ENCODE results near the gene KCND2.

The KCND2 gene

DNA sequence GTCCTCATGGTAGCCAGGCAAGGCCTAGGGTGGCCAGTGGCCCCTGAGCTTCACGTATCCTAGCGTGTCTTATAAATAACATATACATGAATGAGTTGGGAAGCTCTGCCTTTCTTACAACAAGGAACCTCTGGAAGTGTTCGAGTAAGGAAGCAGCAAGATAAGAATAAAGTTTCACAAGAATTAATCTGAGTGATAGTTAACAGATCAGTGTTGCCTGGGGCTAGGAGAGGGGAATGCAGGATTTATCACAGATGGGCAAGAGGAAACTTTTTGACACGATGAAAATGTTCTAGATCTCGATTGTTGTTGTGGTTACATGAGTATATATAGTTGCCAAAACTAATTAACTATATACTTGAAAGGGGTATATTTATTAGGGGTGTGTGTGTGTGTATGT, 510.7 kb downstream of the KCND2 start:
- in situ Hi-C loops (cut with MboI; ENCODE audit: low sequenced_read_pairs, unreplicated experiment), result loop anchor here (25.0 kb wide), 1 partner anchor 304 kb away; no protein-coding TSS in a partner anchor
- TF ChIP-seq, protein P1, sequence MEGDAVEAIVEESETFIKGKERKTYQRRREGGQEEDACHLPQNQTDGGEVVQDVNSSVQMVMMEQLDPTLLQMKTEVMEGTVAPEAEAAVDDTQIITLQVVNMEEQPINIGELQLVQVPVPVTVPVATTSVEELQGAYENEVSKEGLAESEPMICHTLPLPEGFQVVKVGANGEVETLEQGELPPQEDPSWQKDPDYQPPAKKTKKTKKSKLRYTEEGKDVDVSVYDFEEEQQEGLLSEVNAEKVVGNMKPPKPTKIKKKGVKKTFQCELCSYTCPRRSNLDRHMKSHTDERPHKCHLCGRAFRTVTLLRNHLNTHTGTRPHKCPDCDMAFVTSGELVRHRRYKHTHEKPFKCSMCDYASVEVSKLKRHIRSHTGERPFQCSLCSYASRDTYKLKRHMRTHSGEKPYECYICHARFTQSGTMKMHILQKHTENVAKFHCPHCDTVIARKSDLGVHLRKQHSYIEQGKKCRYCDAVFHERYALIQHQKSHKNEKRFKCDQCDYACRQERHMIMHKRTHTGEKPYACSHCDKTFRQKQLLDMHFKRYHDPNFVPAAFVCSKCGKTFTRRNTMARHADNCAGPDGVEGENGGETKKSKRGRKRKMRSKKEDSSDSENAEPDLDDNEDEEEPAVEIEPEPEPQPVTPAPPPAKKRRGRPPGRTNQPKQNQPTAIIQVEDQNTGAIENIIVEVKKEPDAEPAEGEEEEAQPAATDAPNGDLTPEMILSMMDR (IDR thresholded peaks at IDR 0.05; ENCODE audit: borderline replicate concordance, control extremely low read depth, extremely low read depth, insufficient read depth, missing control alignments), result no peak
- DNase-seq (ENCODE audit: low spot score), result no peak

DNA sequence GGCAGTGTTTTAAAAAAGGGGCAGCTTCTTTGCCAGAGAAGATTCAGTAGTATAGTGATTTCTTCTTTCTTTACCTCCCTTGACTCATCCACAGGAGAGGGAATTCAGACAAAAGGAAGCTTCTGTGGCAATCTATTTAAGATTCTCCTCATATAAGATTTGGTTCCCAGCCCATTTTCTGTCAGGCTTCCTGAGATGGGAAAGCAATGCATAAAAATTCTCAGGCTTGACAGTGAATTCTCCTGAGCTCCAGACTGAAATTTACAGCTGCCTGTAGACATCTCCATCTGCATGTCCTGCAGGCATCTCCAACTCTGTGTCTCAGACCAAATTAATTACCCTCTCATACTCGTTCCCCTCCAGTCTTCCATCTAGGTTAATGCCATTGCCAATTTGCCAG, 512.1 kb downstream of the KCND2 start:
- DNase-seq (ENCODE audit: low spot score), result no peak
- TF ChIP-seq, protein P1 (IDR thresholded peaks at IDR 0.05; ENCODE audit: borderline replicate concordance, control extremely low read depth, extremely low read depth, insufficient read depth, missing control alignments), result no peak

DNA sequence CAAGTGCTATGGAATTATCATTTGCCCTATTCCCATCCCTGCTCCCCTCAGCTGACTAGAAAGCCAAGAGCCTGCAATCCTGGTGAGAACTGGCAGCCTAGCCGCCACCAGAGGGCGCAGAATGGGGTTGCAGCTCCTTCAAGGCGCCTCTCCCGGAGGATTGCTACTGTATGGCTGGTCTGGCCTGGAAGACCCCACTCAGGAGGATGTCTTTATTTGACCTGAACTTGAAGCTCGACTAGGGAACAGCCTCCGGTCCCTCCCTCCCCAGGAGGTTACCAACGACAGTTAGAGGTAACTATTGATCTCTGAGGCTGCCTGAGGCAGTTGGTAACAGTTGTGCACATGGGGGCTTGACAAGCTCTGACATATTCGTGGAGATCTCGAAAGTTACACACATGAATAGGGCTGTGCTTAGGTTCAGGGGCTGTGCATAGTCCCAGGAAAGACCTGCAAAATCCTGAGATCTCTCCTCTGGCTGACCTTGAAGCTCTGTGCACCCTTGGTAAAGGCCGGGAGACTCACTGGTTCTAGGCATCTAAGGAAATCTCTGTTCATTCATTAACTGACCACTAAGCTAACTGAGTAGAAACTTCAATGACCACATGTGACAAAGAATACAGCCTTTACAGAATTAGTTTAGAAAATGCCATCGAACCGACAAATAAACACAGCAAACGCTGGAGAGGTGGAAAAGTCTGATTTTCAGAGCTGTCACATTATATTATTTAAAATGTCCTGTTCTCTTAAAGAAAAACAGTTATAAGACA, 519.3 kb downstream of the KCND2 start:
- peak; percentile 51 for DNase-seq (ENCODE audit: low spot score)
- in situ Hi-C loops (cut with MboI; ENCODE audit: low sequenced_read_pairs, unreplicated experiment), result loop anchor here (25.0 kb wide), 1 partner anchor 295 kb away; no protein-coding TSS in a partner anchor
- TF ChIP-seq, protein P1 (IDR thresholded peaks at IDR 0.05; ENCODE audit: borderline replicate concordance, control extremely low read depth, extremely low read depth, insufficient read depth, missing control alignments), result peak; percentile 95

More for the DNA sequence above, 512.1 kb downstream of the KCND2 start:
- in situ Hi-C loops (cut with MboI; ENCODE audit: low sequenced_read_pairs, unreplicated experiment), result loop anchor here (25.0 kb wide), 1 partner anchor 302 kb away; no protein-coding TSS in a partner anchor

DNA sequence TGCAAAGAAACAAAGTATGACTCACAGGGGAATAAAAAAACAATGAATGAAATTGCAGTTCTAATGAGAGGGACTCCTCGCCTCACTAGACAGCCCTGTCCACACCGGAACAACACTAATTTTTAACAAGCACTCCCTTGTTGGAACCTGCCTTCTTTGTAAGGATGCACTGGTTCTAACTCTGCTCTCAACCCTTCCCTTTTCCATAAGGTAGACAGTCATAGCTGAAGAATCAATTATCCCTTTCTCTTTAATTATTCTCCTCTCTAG, 519.8 kb downstream of the KCND2 start:
- TF ChIP-seq, protein P1 (IDR thresholded peaks at IDR 0.05; ENCODE audit: borderline replicate concordance, control extremely low read depth, extremely low read depth, insufficient read depth, missing control alignments), result no peak
- no peak for DNase-seq (ENCODE audit: low spot score)
- in situ Hi-C loops (cut with MboI; ENCODE audit: low sequenced_read_pairs, unreplicated experiment), result loop anchor here (25.0 kb wide), 1 partner anchor 295 kb away; no protein-coding TSS in a partner anchor

DNA sequence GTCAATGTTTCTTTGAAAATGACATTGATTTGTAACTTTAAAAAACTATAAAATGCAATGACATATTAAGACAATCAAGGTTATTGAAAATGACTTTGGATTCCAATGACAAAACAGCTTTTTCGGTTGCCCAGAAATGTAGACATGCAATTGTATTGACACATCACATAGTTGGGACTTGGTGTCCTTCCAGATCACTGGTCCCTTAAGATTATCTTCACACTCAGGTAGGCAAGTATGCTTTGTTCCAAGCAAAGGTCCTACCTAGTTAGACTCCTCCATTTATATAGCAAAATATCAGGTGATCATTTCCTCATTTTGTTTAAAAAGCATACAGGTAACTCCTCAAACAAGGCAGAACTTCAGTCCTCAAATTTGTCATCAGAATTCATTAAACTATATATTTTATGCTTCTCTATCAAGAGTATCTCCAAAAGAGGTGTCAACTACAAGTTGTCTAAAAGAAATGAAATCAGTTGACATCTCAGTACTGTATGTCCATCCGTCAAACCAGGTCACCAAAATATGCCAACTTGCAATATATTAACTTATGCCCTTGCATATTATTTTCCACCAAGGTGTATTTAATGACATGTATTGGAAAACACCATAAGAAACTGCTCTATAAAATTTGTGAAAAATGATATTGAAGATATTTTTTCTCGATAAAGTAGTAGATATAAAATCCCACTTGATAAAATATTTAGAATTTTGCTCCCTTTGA, 520.4 kb downstream of the KCND2 start:
- in situ Hi-C loops (cut with MboI; ENCODE audit: low sequenced_read_pairs, unreplicated experiment), result loop anchor here (25.0 kb wide), 1 partner anchor 294 kb away; no protein-coding TSS in a partner anchor
- no peak for DNase-seq (ENCODE audit: low spot score)
- TF ChIP-seq, protein P1 (IDR thresholded peaks at IDR 0.05; ENCODE audit: borderline replicate concordance, control extremely low read depth, extremely low read depth, insufficient read depth, missing control alignments), result no peak

DNA sequence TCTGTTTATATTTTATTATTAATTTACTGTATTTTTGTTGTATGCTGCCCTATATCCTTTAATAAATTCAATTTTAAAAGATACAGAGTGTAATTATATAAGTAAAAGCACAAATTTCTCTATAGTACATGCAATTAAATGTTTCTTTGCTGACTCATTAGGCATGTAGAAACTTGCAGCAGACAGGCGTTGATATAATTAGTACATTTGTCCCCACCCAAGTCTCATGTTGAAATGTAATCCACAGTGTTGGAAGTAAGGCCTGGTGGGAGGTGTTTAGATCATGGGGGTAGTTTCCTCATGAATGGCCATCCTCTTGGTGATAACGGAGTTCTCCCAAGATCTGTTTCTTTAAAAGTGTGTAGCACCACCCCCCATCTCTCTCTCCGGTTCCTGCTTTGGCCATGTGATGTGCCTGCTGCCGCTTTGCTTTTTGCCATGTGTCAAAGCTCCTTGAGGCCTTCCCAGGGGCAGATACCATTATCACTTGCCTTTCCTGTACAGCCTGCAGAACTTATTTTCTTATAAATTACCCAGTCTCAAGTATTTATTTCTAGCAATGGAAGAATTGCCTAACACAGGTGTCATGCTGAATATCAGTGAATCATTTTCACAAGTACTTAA, 521.2 kb downstream of the KCND2 start:
- in situ Hi-C loops (cut with MboI; ENCODE audit: low sequenced_read_pairs, unreplicated experiment), result loop anchor here (25.0 kb wide), 1 partner anchor 293 kb away; no protein-coding TSS in a partner anchor
- TF ChIP-seq, protein P1 (IDR thresholded peaks at IDR 0.05; ENCODE audit: borderline replicate concordance, control extremely low read depth, extremely low read depth, insufficient read depth, missing control alignments), result no peak
- DNase-seq (ENCODE audit: low spot score), result no peak

Measured in GM13976 (cell line).